H1 (cell line): ENCODE measurements around the gene SH3PXD2B. TPM values are rescaled to one million over a fixed set of nuclear protein-coding genes. Genes with fewer than 3 reads are reported as not detected.
A peak's percentile ranks its signal among the peaks of the same experiment; 100 is the strongest.

Experiments used
- CTCF ChIA-PET: fragments of 300-600 bp; sonication (Branson Sonifier 250); formaldehyde crosslinking; loops from one replicate; lab custom pipeline; 2021; ENCODE audit not compliant: partially characterized antibody; lab: Charles Lee
- POLR2A ChIA-PET: fragments of 300-600 bp; sonication (Branson Sonifier 250); formaldehyde crosslinking; loops from one replicate; lab custom pipeline; 2021; ENCODE audit warnings: inconsistent platforms; ENCODE audit not compliant: partially characterized antibody; lab: Charles Lee
- DNase-seq, 2 experiments: peaks; one replicate each; pipeline versions ENCODE4 v3.0.0 to v3.0.0-alpha.2; 2010 to 2022; ENCODE audit warnings: low spot score in 2 of 2, low read depth in 1 of 2, mixed read lengths in 1 of 2
- FAIRE-seq: peaks from 2 replicates; lab custom pipeline; 2011; peaks lifted over from hg19 to GRCh38; lab: Jason Lieb, UNC
- H2AFZ ChIP-seq: 2 replicates; pipeline ENCODE4 v1.8.1; 2012; ENCODE audit warnings: low read length, inconsistent platforms
- H2AK5ac ChIP-seq: 2 replicates; pipeline ENCODE4 v1.6.1; 2013; ENCODE audit warnings: low read depth, low read length
- H2BK120ac ChIP-seq: replicated peaks from 2 replicates; pipeline ENCODE3; 2013; ENCODE audit warnings: low read depth, low read length, inconsistent platforms
- H2BK12ac ChIP-seq: 2 replicates; pipeline ENCODE4 v1.6.1; 2013; ENCODE audit warnings: low read depth, low read length
- H2BK15ac ChIP-seq: 2 replicates; pipeline ENCODE4 v1.6.1; 2013; ENCODE audit warnings: low read length
- H2BK20ac ChIP-seq: 2 replicates; pipeline ENCODE4 v1.6.1; 2013; ENCODE audit warnings: low read length
- H2BK5ac ChIP-seq: 2 replicates; pipeline ENCODE4 v1.6.1; 2013; ENCODE audit warnings: low read depth, low read length
- H3K14ac ChIP-seq: 2 replicates; pipeline ENCODE4 v1.6.1; 2013; ENCODE audit warnings: inconsistent platforms; ENCODE audit not compliant: insufficient read length
- H3K18ac ChIP-seq: 2 replicates; pipeline ENCODE4 v1.6.1; 2013; ENCODE audit warnings: low read length; ENCODE audit errors: extremely low read depth
- H3K23ac ChIP-seq: 2 replicates; pipeline ENCODE4 v1.6.1; 2013; ENCODE audit warnings: inconsistent platforms; ENCODE audit not compliant: insufficient read length
- H3K23me2 ChIP-seq: 2 replicates; pipeline ENCODE4 v1.6.1; 2013; ENCODE audit warnings: low read depth, low read length
- H3K27ac ChIP-seq: 2 replicates; pipeline ENCODE4 v1.6.1; 2011; ENCODE audit warnings: low read depth, low read length, inconsistent platforms
- H3K27me3 ChIP-seq, 4 experiments: replicated peaks in 1 of 4; 1 replicate in 1 of 4; 2 replicates in 3 of 4; pipeline versions ENCODE4 v1.6.1 to v1.8.1; 2011 to 2013; ENCODE audit warnings: low read length in 3 of 4, mild to moderate bottlenecking in 3 of 4, inconsistent platforms in 2 of 4, mixed read lengths in 2 of 4, moderate library complexity in 1 of 4; ENCODE audit not compliant: control insufficient read depth in 3 of 4, insufficient read depth in 3 of 4; ENCODE audit errors: extremely low read depth in 1 of 4
- H3K36me3 ChIP-seq, 4 experiments: 2 replicates each; pipeline versions ENCODE4 v1.6.1 to v1.8.1; 2011 to 2013; ENCODE audit warnings: mild to moderate bottlenecking in 4 of 4, low read length in 3 of 4, moderate library complexity in 2 of 4, control low read depth in 1 of 4, inconsistent platforms in 1 of 4; ENCODE audit not compliant: insufficient read depth in 4 of 4, control insufficient read depth in 2 of 4
- H3K4ac ChIP-seq: replicated peaks from 2 replicates; pipeline ENCODE3; 2013; ENCODE audit warnings: low read length, low read depth, mixed read lengths, inconsistent platforms; ENCODE audit not compliant: insufficient read length
- H3K4me1 ChIP-seq, 4 experiments: replicated peaks in 1 of 4; 1 replicate in 1 of 4; 2 replicates in 3 of 4; pipeline versions ENCODE4 v1.6.1 to v1.8.1; 2011 to 2013; ENCODE audit warnings: low read length in 3 of 4, inconsistent platforms in 2 of 4, mixed read lengths in 1 of 4; ENCODE audit not compliant: insufficient read depth in 4 of 4, control insufficient read depth in 3 of 4
- H3K4me2 ChIP-seq, 2 experiments: 2 replicates each; pipeline versions ENCODE4 v1.6.1 to v1.8.1; 2011 to 2013; ENCODE audit warnings: low read depth in 2 of 2, low read length in 2 of 2, control low read depth in 1 of 2, inconsistent platforms in 1 of 2, mild to moderate bottlenecking in 1 of 2; ENCODE audit not compliant: insufficient read depth in 1 of 2
- H3K4me3 ChIP-seq, 4 experiments: fragments of 200-600, 300-600 bp in 1 of 4; sonication (generic), shearing (Covaris generic), sonication (Bioruptor Twin) in 1 of 4; 2 replicates each; pipeline versions ENCODE4 v1.5.1 to v1.8.1; 2011 to 2016; ENCODE audit warnings: low read length in 4 of 4, low read depth in 3 of 4, control low read depth in 2 of 4, inconsistent platforms in 2 of 4, mild to moderate bottlenecking in 2 of 4, mixed read lengths in 1 of 4, moderate library complexity in 1 of 4; ENCODE audit not compliant: insufficient read depth in 2 of 4; ENCODE audit errors: extremely low read depth in 1 of 4
- H3K56ac ChIP-seq: replicated peaks from 2 replicates; pipeline ENCODE3; 2013; ENCODE audit warnings: low read depth, mild to moderate bottlenecking, mixed read lengths, low read length, inconsistent platforms; ENCODE audit not compliant: insufficient read length
- H3K79me1 ChIP-seq: 2 replicates; pipeline ENCODE4 v1.6.1; 2013; ENCODE audit warnings: low read depth, low read length, control low read depth
- H3K79me2 ChIP-seq, 2 experiments: 2 replicates each; pipeline versions ENCODE4 v1.6.1 to v1.8.1; 2012 to 2013; ENCODE audit warnings: low read length in 2 of 2, mild to moderate bottlenecking in 2 of 2, inconsistent platforms in 1 of 2; ENCODE audit not compliant: insufficient read depth in 2 of 2, control insufficient read depth in 1 of 2
- H3K9ac ChIP-seq, 4 experiments: replicated peaks in 1 of 4; 1 replicate in 1 of 4; 2 replicates in 3 of 4; pipeline versions ENCODE4 v1.6.1 to v1.8.1; 2011 to 2013; ENCODE audit warnings: low read depth in 3 of 4, low read length in 3 of 4, control low read depth in 2 of 4, mild to moderate bottlenecking in 2 of 4, moderate library complexity in 2 of 4, inconsistent platforms in 1 of 4; ENCODE audit errors: extremely low read depth in 1 of 4
- H3K9me3 ChIP-seq, 2 experiments: 2 replicates each; pipeline versions ENCODE4 v1.6.1 to v1.8.1; 2012 to 2013; ENCODE audit warnings: mild to moderate bottlenecking in 2 of 2, moderate library complexity in 2 of 2, control low read depth in 1 of 2, inconsistent platforms in 1 of 2, low read depth in 1 of 2, low read length in 1 of 2, mixed read lengths in 1 of 2; ENCODE audit not compliant: insufficient read depth in 2 of 2
- H4K20me1 ChIP-seq, 2 experiments: replicated peaks in 1 of 2; 2 replicates each; pipeline versions ENCODE3 to v1.8.1; 2011 to 2013; ENCODE audit warnings: inconsistent platforms in 2 of 2, low read length in 2 of 2, mild to moderate bottlenecking in 1 of 2; ENCODE audit not compliant: insufficient read depth in 2 of 2, control insufficient read depth in 1 of 2
- H4K5ac ChIP-seq: 2 replicates; pipeline ENCODE4 v1.6.1; 2013; ENCODE audit warnings: low read length, low read depth, mixed read lengths, inconsistent platforms; ENCODE audit not compliant: insufficient read length
- H4K8ac ChIP-seq: 2 replicates; pipeline ENCODE4 v1.8.0; 2013; ENCODE audit warnings: mild to moderate bottlenecking, moderate library complexity, low read length, inconsistent platforms; ENCODE audit not compliant: insufficient read depth; ENCODE audit errors: extremely low read depth
- H4K91ac ChIP-seq: replicated peaks from 2 replicates; pipeline ENCODE3; 2013; ENCODE audit warnings: low read length, mixed read lengths, inconsistent platforms; ENCODE audit not compliant: insufficient read length
- CBX5 ChIP-seq: fragments of 300-800, 300-1000 bp; sonication (generic); IDR thresholded peaks from 2 replicates; pipeline ENCODE4 v1.7.1; 2016; ENCODE audit warnings: antibody characterized with exemption, low read length, low read depth
- POLR2A ChIP-seq, 2 experiments: IDR thresholded peaks; 1 replicate in 1 of 2; 2 replicates in 1 of 2; pipeline ENCODE4 v1.6.1; 2011; ENCODE audit warnings: low read depth in 2 of 2, low read length in 2 of 2, mild to moderate bottlenecking in 2 of 2; ENCODE audit errors: control extremely low read depth in 1 of 2
- WGBS, 2 experiments: shearing (Covaris generic) in 1 of 2; methylation state at CpG; one replicate each; pipeline versions ENCODE4 v1.1.6 to v1.1.7; 2013 to 2015; ENCODE audit warnings: low lambda C conversion rate in 2 of 2, mixed read lengths in 2 of 2, inconsistent platforms in 1 of 2, low coverage in 1 of 2, missing lambda C conversion rate in 1 of 2; ENCODE audit not compliant: insufficient replicate concordance in 2 of 2, insufficient coverage in 1 of 2, insufficient read length in 1 of 2; ENCODE audit errors: extremely low coverage in 1 of 2, missing lambda C conversion rate in 1 of 2; 5-methylcytosine and 5-hydroxymethylcytosine counted together
- polyA plus RNA-seq, 7 experiments: library from polyadenylated mRNA; depleted of rRNA in 3 of 7; stranded (reverse) in 5 of 7; unstranded in 2 of 7; fragments of >200 nt in 5 of 7; fragments of 200-250 nt in 2 of 7; gene quantifications; 1 replicate in 5 of 7; 2 replicates in 1 of 7; 4 replicates in 1 of 7; pipeline versions ENCODE4 v1.2.1 to v1.2.3, GENCODE V29; 2011 to 2013; ENCODE audit warnings: missing spikeins in 2 of 7, mixed read lengths in 2 of 7
- total RNA-seq: library from RNA; stranded (reverse); fragmentation: NEBNext Ultra II Directional; extraction: Animal tissue kit (Norgen Biotek cat#: 25700); gene quantifications from 2 replicates; pipeline ENCODE4 v1.2.1, GENCODE V29; 2021

Gene SH3PXD2B
- total and polyA plus RNA-seq, 2 of the 8 experiments (the other 6 are each of a cell fraction or from before 2014, with no cell fraction given), result 32.9 to 72.9 TPM

DNA sequence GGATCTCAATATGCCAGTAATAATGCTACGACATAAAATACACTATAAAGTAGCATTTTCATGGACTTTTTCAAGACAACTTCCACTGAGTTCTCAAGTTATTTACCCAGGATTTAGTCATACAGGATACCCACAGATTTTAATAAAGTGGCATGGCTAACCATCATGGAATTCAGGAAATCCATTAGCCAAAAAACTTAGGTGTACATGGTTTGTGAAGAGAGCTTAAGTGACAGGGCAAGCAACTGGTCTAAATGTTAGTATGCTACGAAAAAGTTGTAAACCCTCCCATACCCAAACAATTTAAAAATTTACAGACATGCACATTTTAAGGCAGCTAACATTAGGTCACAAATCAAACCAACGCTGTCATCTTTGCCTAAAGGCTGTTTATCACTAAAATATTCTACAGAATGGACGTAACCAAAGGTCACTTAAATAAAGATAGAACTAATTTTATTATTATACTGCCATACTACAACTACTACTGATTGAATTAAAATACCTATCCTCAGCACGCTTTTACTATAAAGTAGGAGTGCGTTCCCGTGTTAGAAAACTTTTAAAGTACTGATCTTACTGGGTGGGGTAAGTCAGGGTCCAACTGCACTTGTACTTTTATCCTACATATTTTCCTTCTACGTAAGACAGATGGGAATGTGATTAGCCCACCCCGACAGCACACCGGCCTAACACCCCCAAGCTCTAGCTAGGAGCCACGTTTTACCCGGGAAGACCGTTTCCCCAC, 171.9 kb downstream of the SH3PXD2B start:
- peaks cover 2% of the 10 kb centered on the region; the same call in 1 of the 2 replicates for H3K79me1 ChIP-seq
- peaks cover 0 to 7% (median 0%) of the 10 kb centered on the region in 4 experiments; a peak in 3 of 7 replicates for H3K4me1 ChIP-seq
- no peak overlapping the region for H2BK120ac ChIP-seq
- H2BK20ac ChIP-seq, result no peak overlapping the region
- peak overlapping the region; percentile 71 to 85 (median 78) for H3K9ac ChIP-seq
- no peak overlapping the region for H2BK15ac ChIP-seq
- H3K56ac ChIP-seq, result no peak overlapping the region
- no peak overlapping the region for H3K18ac ChIP-seq
- no peak overlapping the region for H3K14ac ChIP-seq
- no peak overlapping the region for H4K91ac ChIP-seq
- H3K36me3 ChIP-seq, result no peaks in the 10 kb centered on the region
- 8% methylated on average over 13 of the region's 13 CpGs; no CpG with 5 or more reads in 1 of the 2 experiments for WGBS, 2 experiments
- no peaks in the 10 kb centered on the region for H3K23me2 ChIP-seq
- no peaks in the 10 kb centered on the region for H3K9me3 ChIP-seq
- H2AK5ac ChIP-seq, result no peak overlapping the region
- no peak overlapping the region for H2BK12ac ChIP-seq
- no peak overlapping the region for H3K23ac ChIP-seq
- TF ChIP-seq CBX5 (no peak), POLR2A (IDR thresholded peaks at IDR 0.05; ENCODE audit: control extremely low read depth in 1 of 2, low read depth in 2 of 2, low read length in 2 of 2) (no peak)
- H3K4ac ChIP-seq, result no peak overlapping the region
- ChIA-PET POLR2A (interaction anchor here (0.5 to 2.3 kb wide), 30 partner anchors 9 to 950 kb away, joined by 3 to 10 read pairs (median 4); partner anchors contain the start of gene STK10), CTCF (interaction anchor here (0.7 to 1.8 kb wide), 16 partner anchors 9 to 273 kb away, joined by 3 to 8 read pairs (median 3); partner anchors contain the start of gene STK10)
- no peaks in the 10 kb centered on the region for H3K27me3 ChIP-seq
- FAIRE-seq, result no peak
- peaks cover 4 to 13% of the 10 kb centered on the region in 2 experiments for H4K20me1 ChIP-seq
- H2AFZ ChIP-seq, result no peak overlapping the region
- H3K4me2 ChIP-seq, result peak overlapping the region; percentile 75 to 80
- H3K79me2 ChIP-seq, result peaks cover 34 to 56% of the 10 kb centered on the region in 2 experiments
- no peak for DNase-seq
- no peak overlapping the region for H4K5ac ChIP-seq
- H2BK5ac ChIP-seq, result peak overlapping the region; percentile 46; the same call in 1 of the 2 replicates
- peak overlapping the region; percentile 83 to 95 (median 90) for H3K4me3 ChIP-seq
- H3K27ac ChIP-seq, result peak overlapping the region; percentile 78; the same call in 1 of the 2 replicates
- H4K8ac ChIP-seq, result 0 out of 2 replicates have a peak overlapping the region, but pooled peaks have one; percentile 91
